Esophagus muscularis mucosa (tissue), 3 donors: Measurements from ENCODE around the gene PTCRA.

Experiments used
- CTCF ChIP-seq, 3 experiments: fragments of 200-600 bp in 2 of 3; fragments of 450-650 bp in 1 of 3; sonication (generic) in 2 of 3; IDR thresholded peaks; one replicate each; pipeline ENCODE4 v1.5.1; 2017 to 2019; ENCODE audit warnings: antibody characterized with exemption in 3 of 3, mild to moderate bottlenecking in 2 of 3, moderate library complexity in 1 of 3
- POLR2A ChIP-seq: fragments of 450-650 bp; IDR thresholded peaks from one replicate; pipeline ENCODE4 v1.6.1; 2017; ENCODE audit warnings: antibody characterized with exemption, moderate library complexity, mild to moderate bottlenecking, low read depth
- POLR2AphosphoS5 ChIP-seq, 2 donors: sonication (generic); formaldehyde crosslinking; IDR thresholded peaks; one replicate each; pipeline ENCODE4 v1.6.1; 2017; ENCODE audit warnings: antibody characterized with exemption in 2 of 2

GRCh38 chr6:42969431-42969830 lies 53.6 kb downstream of the PTCRA start:
- TF ChIP-seq CTCF (IDR thresholded peaks at IDR 0.05) (no peak), POLR2A (no peak), POLR2AphosphoS5 (IDR thresholded peaks at IDR 0.05) (no peak)
